Measurements from ENCODE around the gene UBE2H. TPM values are rescaled to one million over a fixed set of nuclear protein-coding genes. Genes with fewer than 3 reads are reported as not detected.
A peak's percentile ranks its signal among the peaks of the same experiment; 100 is the strongest.

The UBE2H gene
- total RNA-seq, 4 donors from 2014 or later, result 31.0 to 131 (median 53.3) TPM

- Histone ChIP-seq H3K27ac (no peak overlapping the region), H3K36me3 (peaks cover 0 to 10% (median 2%) of the 10 kb centered on the region in 4 donors), H3K27me3 (no peaks in the 10 kb centered on the region), H3K9me3 (no peaks in the 10 kb centered on the region), H3K4me3 (no peak overlapping the region), H3K4me1 (peaks cover 0 to 5% (median 1%) of the 10 kb centered on the region in 4 donors)
- in situ Hi-C loops (cut with MboI; ENCODE audit: low pct_ligation_motif_present in 1 of 4, low pct_unique_long_range_greater_than_20kb in 1 of 4, low sequenced_read_pairs in 3 of 4), result no loop called here
- intact Hi-C loops (cut with DNase I; ENCODE audit: low total_unique reads), result no loop called here
- 87 to 90% methylated on average over 3 of the region's 3 CpGs for WGBS, 2 donors (ENCODE audit: low coverage in 1 of 2)
- TF ChIP-seq POLR2AphosphoS5 (IDR thresholded peaks at IDR 0.05) (no peak), POLR2A (IDR thresholded peaks at IDR 0.05) (no peak), CTCF (IDR thresholded peaks at IDR 0.05) (no peak), EP300 (IDR thresholded peaks at IDR 0.05; ENCODE audit: low read depth) (no peak)
- DNase-seq, result no peak
These were observed 70.2 kb downstream of the UBE2H start for GRCh38 chr7:129882531-129882930.

GRCh38 chr7:129877146-129877792 is 75.5 kb downstream of the UBE2H start:
- peaks cover 0 to 29% (median 12%) of the 10 kb centered on the region in 4 donors for H3K4me1 ChIP-seq
- 84 to 88% methylated on average over 3 of the region's 3 CpGs for WGBS, 2 donors (ENCODE audit: low coverage in 1 of 2)

GRCh38 chr7:129875745-129876411 is 76.9 kb downstream of the UBE2H start:
- H3K27me3 ChIP-seq, result no peaks in the 10 kb centered on the region
- intact Hi-C loops (cut with DNase I; ENCODE audit: low total_unique reads), result no loop called here
- in situ Hi-C loops (cut with MboI; ENCODE audit: low pct_ligation_motif_present in 1 of 4, low pct_unique_long_range_greater_than_20kb in 1 of 4, low sequenced_read_pairs in 3 of 4), result no loop called here
- DNase-seq, result no peak
- no peak overlapping the region for H3K4me3 ChIP-seq
- TF ChIP-seq CTCF (IDR thresholded peaks at IDR 0.05) (no peak), POLR2A (IDR thresholded peaks at IDR 0.05) (no peak), POLR2AphosphoS5 (IDR thresholded peaks at IDR 0.05) (no peak), EP300 (IDR thresholded peaks at IDR 0.05; ENCODE audit: low read depth) (no peak)
- H3K36me3 ChIP-seq, result peaks cover 0 to 10% (median 2%) of the 10 kb centered on the region in 4 donors
- no peaks in the 10 kb centered on the region for H3K9me3 ChIP-seq
- WGBS, 2 donors (ENCODE audit: low coverage in 1 of 2), result 70 to 71% methylated on average over 5 of the region's 5 CpGs
- H3K4me1 ChIP-seq, result peaks cover 0 to 29% (median 12%) of the 10 kb centered on the region in 4 donors
- peak overlapping the region in 2 of 4 donors; percentile 6 to 18 for H3K27ac ChIP-seq

More at GRCh38 chr7:129877146-129877792, 75.5 kb downstream of the UBE2H start:
- in situ Hi-C loops (cut with MboI; ENCODE audit: low pct_ligation_motif_present in 1 of 4, low pct_unique_long_range_greater_than_20kb in 1 of 4, low sequenced_read_pairs in 3 of 4) (no loop called here), intact Hi-C loops (cut with DNase I; ENCODE audit: low total_unique reads) (no loop called here)
- H3K9me3 ChIP-seq, result no peaks in the 10 kb centered on the region
- no peaks in the 10 kb centered on the region for H3K27me3 ChIP-seq
- H3K36me3 ChIP-seq, result peaks cover 0 to 10% (median 2%) of the 10 kb centered on the region in 4 donors
- TF ChIP-seq CTCF (IDR thresholded peaks at IDR 0.05), result no peak
- TF ChIP-seq POLR2AphosphoS5 (IDR thresholded peaks at IDR 0.05), result peak in 1 of 3 donors; percentile 58
- H3K27ac ChIP-seq, result peak overlapping the region in 3 of 4 donors; percentile 3 to 15 (median 3)
- DNase-seq, result no peak
- no peak overlapping the region for H3K4me3 ChIP-seq

- H3K4me1 ChIP-seq, result peaks cover 0 to 29% (median 12%) of the 10 kb centered on the region in 4 donors
- WGBS, 2 donors (ENCODE audit: low coverage in 1 of 2), result 76 to 87% methylated on average over 2 of the region's 2 CpGs
- in situ Hi-C loops (cut with MboI; ENCODE audit: low pct_ligation_motif_present in 1 of 4, low pct_unique_long_range_greater_than_20kb in 1 of 4, low sequenced_read_pairs in 3 of 4), result no loop called here
- peak overlapping the region in 1 of 4 donors; percentile 2 for H3K27ac ChIP-seq
- intact Hi-C loops (cut with DNase I; ENCODE audit: low total_unique reads), result no loop called here
- no peak for DNase-seq
- no peak overlapping the region for H3K4me3 ChIP-seq
- H3K9me3 ChIP-seq, result no peaks in the 10 kb centered on the region
- peaks cover 0 to 10% (median 0%) of the 10 kb centered on the region in 4 donors for H3K36me3 ChIP-seq
- no peak for TF ChIP-seq CTCF (IDR thresholded peaks at IDR 0.05)
- TF ChIP-seq EP300 (IDR thresholded peaks at IDR 0.05; ENCODE audit: low read depth), result no peak
- no peak for TF ChIP-seq POLR2A (IDR thresholded peaks at IDR 0.05)
- TF ChIP-seq POLR2AphosphoS5 (IDR thresholded peaks at IDR 0.05), result no peak
- no peaks in the 10 kb centered on the region for H3K27me3 ChIP-seq
These were observed 77.6 kb downstream of the UBE2H start for GRCh38 chr7:129875160-129875559.
